NCI-H345 treated with DMSO at 0.1 percent for 48 hours (cell line): ENCODE measurements around the gene TSPEAR.
"Not testable (repeated sequence)": the region's sequence is repeated elsewhere in the genome, so short reads cannot be mapped to it uniquely, and the experiment has no call there.

Experiments used
- DNase-seq: peaks from one replicate; lab custom pipeline; 2025; ENCODE audit not compliant: unreplicated experiment; lab: John Stamatoyannopoulos, UW

The TSPEAR gene

GRCh38 chr21:44479556-44480199 is 231.7 kb downstream of the TSPEAR start:
- DNase-seq = not testable (repeated sequence)

DNA sequence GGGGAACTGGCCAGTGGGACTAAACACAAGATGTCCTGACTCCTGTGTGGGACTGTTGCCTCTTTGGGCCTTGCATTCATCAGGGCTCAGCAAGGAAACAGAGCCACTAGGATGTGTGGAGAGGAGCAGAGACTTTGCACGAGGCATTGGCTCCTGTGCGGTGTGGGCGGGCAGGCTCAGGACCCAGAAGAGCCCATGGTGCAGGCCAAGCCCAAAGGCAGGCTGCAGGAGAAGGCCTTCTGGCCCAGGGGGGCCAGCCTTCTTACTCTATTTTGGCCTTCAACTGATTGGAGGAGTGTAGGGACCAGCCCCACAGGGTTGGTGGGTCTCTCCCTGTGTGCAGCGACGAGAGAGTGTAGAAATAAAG is 232.6 kb downstream of the TSPEAR start:
- DNase-seq = no peak

GRCh38 chr21:44478124-44478800 is 233.1 kb downstream of the TSPEAR start:
- no peak for DNase-seq

GRCh38 chr21:44477712-44478111 is 233.7 kb downstream of the TSPEAR start:
- no peak for DNase-seq

- DNase-seq = no peak
These were observed 234.2 kb downstream of the TSPEAR start for GRCh38 chr21:44477131-44477530.

DNA sequence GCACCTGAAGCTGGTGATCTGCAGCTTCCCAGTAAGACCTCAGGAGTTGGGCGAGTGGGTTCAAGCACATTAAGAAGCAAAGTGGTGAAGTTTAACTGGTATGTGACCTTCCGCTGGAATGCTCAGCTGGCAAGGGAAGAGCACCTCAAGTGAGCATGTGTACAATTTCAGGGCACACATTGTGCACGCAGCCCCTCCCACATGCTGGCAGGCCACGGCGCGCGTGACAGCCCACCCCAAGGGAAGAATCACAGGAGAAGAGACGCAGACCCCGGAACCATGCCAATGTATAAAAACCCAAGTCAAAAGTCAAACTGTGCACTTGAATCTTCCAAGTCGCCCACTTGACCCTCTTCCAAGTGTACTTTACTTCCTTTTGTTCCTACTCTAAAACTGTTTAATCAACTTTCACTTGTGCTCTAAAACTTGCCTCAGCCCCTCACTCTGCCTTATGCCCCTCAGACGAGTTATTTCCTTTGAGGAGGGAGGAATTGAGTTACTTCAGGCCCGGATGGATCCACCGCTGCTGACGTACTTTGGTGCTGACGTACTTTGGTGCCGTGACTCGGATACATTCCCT is 236.0 kb downstream of the TSPEAR start:
- no peak for DNase-seq

DNA sequence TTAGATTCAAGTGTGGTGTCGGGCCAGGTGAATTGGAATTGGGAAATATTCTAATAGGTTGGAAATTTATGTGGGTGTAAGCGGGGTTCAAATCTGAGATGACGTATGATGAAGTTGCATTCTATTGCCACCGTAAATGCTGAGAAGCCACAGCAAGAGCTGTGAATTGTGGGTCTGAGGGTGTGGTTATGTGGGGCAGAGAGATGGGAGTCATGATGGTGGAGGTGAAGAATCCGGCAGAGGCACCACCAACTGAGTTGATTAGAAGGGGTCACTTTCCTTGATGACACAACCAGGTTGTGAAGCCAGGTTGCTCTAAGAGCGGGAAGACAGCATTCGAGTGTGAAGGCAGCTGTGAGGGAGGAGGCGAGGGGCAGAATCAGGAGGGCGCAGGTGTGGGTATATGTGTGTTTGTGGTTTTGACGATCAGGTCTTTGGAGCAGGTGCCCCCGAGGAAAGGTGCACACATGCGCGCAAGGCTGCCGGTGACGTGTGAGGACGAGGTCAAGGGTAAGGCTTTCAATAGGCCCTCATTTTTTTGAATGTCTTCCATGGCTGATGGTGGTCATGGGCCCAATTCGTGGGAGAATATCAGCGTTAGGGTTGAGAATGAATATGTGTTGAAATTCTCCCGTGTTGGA is 237.3 kb downstream of the TSPEAR start:
- DNase-seq = no peak

DNA sequence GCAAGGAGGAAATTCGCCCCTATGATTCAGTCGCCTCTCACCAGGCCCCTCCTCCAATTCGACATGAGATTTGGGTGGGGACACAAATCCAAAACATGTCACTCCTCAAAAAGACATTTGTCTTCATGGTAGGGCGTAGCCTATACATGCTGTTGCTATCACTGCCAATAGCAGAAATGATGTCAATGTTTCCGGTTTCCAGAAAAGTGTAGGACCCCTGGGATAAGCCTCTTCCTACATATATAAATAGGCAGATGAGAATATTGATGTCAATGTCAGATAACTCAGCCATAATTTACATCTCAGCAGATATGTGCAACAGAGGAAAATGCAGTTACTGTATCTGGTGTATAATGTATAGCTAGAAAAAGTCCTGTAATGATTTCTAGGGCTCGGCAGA is 239.4 kb downstream of the TSPEAR start:
- no peak for DNase-seq

- no peak for DNase-seq
These were observed 240.0 kb downstream of the TSPEAR start for GRCh38 chr21:44471341-44471740.

- DNase-seq = no peak
These were observed 243.5 kb downstream of the TSPEAR start for GRCh38 chr21:44467859-44468195.

- DNase-seq = no peak
These were observed 244.1 kb downstream of the TSPEAR start for GRCh38 chr21:44466996-44467858.

- DNase-seq = no peak
These were observed 244.9 kb downstream of the TSPEAR start for GRCh38 chr21:44466351-44466954.

DNA sequence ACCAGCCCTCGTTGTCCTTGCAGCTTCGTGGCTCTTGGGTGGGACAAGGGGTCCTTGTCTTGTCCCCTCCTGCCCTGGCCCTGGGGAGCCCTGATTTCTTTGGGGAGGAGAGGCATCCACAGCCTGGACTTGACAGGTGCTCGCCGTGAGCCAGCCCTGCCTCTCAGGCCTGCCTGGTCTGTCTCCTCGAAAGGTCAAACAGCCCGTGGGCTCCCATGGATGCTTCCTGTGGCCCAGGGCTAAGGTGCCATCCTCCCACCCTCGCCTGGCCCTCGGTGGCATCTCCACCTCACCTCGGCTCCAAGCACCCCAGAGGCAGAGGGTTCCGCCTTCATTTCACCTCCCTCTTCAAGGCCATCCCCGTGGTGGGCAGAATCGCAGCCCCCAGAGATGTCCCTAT is 247.0 kb downstream of the TSPEAR start:
- DNase-seq = no peak

GRCh38 chr21:44463724-44464123 is 247.6 kb downstream of the TSPEAR start:
- DNase-seq = no peak

DNA sequence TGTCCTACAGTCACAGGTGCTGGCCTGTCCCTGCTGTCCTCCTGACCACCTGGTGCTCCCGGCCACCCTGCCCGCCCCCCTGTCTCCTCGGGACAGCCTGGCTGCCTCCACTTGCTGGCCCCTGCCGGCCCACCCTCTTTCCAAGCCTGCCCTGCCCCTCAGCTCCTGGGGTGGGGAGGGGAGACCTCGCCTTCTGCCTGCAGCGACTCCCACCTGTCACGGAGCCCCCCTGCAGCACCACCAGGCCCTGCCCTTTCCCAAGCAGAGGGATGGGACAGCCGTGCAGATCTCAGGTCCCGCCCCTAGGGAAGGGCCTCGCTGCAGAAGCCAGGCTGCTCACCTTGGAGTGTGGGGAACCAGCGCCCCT is 248.6 kb downstream of the TSPEAR start:
- DNase-seq = no peak

GRCh38 chr21:44462086-44462833 is 249.1 kb downstream of the TSPEAR start:
- no peak for DNase-seq

- DNase-seq = no peak
These were observed 249.8 kb downstream of the TSPEAR start for GRCh38 chr21:44461464-44462001.

DNA sequence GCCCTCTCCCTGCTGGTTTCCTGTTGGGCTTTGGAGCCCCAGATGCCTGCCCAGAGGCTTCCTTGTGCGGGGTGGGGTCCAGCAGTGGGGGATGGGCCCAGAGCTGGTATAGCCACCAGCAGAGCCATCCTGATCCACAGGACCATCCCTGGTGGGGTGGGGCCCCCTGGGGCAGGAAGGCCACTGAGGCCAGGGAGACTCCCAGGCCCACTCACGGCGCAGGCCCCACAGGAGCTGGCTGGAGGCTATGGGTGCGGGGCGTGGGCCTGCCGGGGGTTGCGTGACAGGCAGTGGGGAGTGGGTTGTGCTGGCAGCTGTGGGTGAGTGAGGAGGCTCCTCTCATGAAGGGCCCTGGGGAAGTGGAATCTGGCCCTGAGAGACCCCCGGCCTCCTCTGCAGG is 250.4 kb downstream of the TSPEAR start:
- no peak for DNase-seq

DNA sequence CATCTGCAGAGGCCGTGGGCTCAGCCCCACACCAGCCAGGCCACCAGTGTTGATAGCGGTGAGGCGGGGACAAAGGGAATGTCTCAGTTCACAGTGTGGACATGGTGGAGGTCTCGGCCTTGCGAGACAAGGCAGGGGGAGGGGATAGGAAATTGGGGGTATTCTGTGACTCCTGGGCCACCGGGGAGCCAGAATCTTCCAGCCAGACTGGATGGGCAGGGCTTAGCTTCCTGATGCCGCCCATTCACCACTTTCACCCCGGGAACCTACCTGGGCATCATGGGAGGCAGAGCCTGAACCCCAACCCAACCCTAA is 251.0 kb downstream of the TSPEAR start:
- no peak for DNase-seq
